ENCODE data around the gene C1S.

C1S gene

DNA sequence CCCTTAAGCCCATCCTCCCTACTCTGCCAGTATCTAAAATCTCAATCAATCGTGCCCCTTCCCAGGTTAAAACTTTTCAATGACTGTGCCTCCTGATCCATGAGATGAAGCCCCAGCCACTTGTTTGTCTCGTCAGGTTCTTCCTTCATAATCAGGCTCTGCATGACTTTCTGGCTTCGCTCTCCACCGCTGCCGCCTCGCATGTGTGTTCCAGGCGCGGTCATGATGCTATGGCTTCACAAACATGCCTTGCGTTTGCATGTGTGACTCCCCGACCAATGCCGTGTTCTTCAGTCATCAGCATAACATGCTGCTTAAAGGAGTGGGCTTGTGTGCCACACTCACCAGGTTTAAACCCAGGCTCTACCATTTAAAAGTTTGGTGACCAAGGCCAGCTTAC is 53.5 kb downstream of the C1S start:
- DNase-seq (ENCODE audit: extremely low read depth, low read depth) = no peak
- TF ChIP-seq, protein P1, sequence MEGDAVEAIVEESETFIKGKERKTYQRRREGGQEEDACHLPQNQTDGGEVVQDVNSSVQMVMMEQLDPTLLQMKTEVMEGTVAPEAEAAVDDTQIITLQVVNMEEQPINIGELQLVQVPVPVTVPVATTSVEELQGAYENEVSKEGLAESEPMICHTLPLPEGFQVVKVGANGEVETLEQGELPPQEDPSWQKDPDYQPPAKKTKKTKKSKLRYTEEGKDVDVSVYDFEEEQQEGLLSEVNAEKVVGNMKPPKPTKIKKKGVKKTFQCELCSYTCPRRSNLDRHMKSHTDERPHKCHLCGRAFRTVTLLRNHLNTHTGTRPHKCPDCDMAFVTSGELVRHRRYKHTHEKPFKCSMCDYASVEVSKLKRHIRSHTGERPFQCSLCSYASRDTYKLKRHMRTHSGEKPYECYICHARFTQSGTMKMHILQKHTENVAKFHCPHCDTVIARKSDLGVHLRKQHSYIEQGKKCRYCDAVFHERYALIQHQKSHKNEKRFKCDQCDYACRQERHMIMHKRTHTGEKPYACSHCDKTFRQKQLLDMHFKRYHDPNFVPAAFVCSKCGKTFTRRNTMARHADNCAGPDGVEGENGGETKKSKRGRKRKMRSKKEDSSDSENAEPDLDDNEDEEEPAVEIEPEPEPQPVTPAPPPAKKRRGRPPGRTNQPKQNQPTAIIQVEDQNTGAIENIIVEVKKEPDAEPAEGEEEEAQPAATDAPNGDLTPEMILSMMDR (IDR thresholded peaks at IDR 0.05; ENCODE audit: low read depth, low read length, missing control alignments) = no peak

DNA sequence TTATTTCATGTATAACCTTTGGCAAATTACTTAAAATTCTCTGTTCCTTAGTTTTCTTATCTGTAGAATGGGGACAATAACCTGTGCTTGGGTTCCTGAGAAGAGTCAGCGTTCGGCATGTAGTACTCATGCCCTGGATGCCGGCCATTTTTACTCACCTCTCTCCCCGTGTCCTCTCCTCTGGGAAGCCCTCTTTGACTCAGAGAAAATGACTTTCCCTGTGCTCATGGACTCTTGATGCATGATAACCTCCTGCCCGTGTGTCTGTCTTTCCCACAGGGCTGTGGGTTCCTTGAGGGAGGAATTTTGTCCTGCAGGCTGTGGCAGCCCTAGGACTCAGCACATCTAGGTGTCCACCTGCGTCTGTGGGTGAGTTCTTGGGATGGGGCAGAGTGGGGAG is 54.3 kb downstream of the C1S start:
- no peak for DNase-seq (ENCODE audit: extremely low read depth, low read depth)
- TF ChIP-seq, protein P1 (IDR thresholded peaks at IDR 0.05; ENCODE audit: low read depth, low read length, missing control alignments) = no peak
- H3K4me3 ChIP-seq (replicated peaks; ENCODE audit: low read depth, low read length) = no peak overlapping the region

More for the DNA sequence above, 53.5 kb downstream of the C1S start:
- no peak overlapping the region for H3K4me3 ChIP-seq (replicated peaks; ENCODE audit: low read depth, low read length)

DNA sequence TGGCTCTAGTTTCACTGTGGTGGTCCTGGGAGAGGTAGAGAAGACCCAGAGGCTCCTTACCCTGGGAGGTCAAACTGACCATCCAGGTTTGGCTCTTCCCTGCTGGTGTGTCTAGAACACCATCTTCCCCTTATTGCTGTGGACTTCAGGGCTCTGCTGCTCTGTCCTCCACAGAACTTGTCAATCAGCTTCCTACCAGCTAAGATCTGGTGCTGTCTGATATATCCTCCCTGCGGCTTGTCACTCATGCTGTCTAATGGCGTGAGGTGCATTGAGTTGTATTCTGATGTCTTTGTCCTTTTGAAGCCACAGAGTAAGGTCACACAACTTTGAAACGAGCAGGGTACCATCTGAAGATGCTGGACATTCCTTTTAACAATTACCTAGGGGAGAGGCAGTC is 55.7 kb downstream of the C1S start:
- H3K4me3 ChIP-seq (replicated peaks; ENCODE audit: low read depth, low read length) = no peak overlapping the region
- no peak for DNase-seq (ENCODE audit: extremely low read depth, low read depth)
- TF ChIP-seq, protein P1 (IDR thresholded peaks at IDR 0.05; ENCODE audit: low read depth, low read length, missing control alignments) = no peak

DNA sequence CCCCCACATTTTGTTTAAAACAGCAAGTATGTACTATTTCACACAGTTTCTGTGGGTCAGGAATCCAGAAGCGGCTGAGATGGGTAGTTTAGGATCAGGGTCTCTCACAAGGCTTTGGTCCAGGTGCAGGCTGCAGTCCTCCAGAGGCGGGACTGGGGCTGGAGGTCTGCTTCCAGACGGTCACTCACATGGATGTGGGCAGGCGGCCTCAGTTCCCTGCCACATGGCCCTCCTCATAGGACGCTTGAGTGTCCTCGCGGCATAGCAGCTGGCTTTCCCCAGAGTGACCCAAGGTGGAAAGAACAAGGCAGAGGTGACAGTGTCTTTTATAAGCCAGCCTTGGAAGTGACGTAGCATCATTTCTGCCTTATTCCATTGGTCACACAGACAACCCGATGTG is 56.4 kb downstream of the C1S start:
- TF ChIP-seq, protein P1 (IDR thresholded peaks at IDR 0.05; ENCODE audit: low read depth, low read length, missing control alignments) = no peak
- no peak for DNase-seq (ENCODE audit: extremely low read depth, low read depth)

DNA sequence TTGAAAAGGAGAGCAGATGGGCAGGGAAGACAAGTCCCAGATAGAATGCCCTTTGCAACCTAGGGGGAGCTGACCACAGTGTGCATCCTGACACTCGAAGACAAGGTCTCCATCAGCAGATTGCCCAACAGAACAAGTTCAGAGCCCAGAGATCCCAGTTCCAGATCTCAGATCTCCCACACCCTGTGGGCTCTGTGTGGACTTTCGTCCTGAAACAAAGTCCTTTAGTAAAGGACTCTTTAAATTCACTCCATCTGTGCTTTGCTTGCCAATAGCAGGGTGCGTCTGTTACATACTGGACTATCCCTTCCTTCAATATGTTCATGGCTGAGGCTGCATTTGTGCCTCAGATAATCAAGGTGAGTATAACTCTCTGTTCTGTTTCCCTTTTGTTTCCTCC is 57.2 kb downstream of the C1S start:
- TF ChIP-seq, protein P1 (IDR thresholded peaks at IDR 0.05; ENCODE audit: low read depth, low read length, missing control alignments) = no peak
- H3K4me3 ChIP-seq (replicated peaks; ENCODE audit: low read depth, low read length) = no peak overlapping the region
- no peak for DNase-seq (ENCODE audit: extremely low read depth, low read depth)

More for the DNA sequence above, 56.4 kb downstream of the C1S start:
- no peak overlapping the region for H3K4me3 ChIP-seq (replicated peaks; ENCODE audit: low read depth, low read length)

DNA sequence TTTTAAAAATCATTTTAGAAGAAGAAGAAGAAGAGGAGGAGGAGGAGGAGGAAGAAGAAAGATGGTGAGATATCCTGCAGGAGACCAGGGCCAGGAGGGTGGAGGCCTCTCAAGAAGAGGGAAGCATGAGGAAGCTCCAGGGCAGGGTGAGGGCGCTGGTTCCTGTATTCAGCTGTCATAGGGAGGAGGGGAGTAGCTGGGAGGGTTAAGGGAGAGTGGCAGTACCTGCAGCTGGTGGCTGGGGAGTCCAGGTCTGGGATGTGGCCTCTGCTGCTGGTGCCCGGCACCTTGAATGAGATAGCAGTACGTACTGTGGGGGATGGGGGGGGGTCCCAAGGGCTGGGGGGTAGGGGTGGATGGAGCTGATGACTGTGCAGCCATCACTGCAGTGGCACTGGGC is 58.4 kb downstream of the C1S start:
- TF ChIP-seq, protein P1 (IDR thresholded peaks at IDR 0.05; ENCODE audit: low read depth, low read length, missing control alignments) = no peak
- no peak for DNase-seq (ENCODE audit: extremely low read depth, low read depth)
- H3K4me3 ChIP-seq (replicated peaks; ENCODE audit: low read depth, low read length) = no peak overlapping the region

DNA sequence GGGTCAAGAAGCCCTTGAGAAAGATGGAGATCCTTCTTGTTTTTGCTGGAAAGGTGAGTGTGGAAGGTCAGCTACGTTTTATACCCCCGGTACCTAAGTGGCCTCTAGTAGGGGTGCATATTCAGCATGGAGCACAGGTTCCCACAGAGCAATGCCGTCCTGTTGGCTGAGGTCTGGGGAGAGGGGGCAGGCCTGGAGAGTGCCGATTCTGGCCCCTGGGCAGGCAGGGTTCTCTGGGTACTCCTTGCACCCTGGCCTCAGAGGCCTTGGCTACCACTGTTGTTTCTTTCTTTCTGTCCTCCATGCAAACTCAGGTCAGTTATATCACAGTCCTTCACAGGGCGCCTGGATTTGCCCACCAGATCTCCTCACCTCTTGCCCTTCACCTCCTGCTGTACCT is 59.6 kb downstream of the C1S start:
- no peak overlapping the region for H3K4me3 ChIP-seq (replicated peaks; ENCODE audit: low read depth, low read length)

More for the DNA sequence above, 59.6 kb downstream of the C1S start:
- DNase-seq (ENCODE audit: extremely low read depth, low read depth) = no peak
- TF ChIP-seq, protein P1 (IDR thresholded peaks at IDR 0.05; ENCODE audit: low read depth, low read length, missing control alignments) = no peak

Measured in HFF-Myc (cell line).